Mesenchymal stem cell (in vitro differentiated cells and primary cell): ENCODE data around the gene FHOD3.

Source experiments
- DNase-seq: peaks from one replicate; pipeline ENCODE4 v3.0.0-alpha.2; 2013
- H2AFZ ChIP-seq: one replicate; pipeline ENCODE4 v1.6.1; 2013; ENCODE audit warnings: low read depth, mild to moderate bottlenecking, control low read depth, inconsistent platforms, low read length, moderate library complexity
- H2AK5ac ChIP-seq: 2 replicates; pipeline ENCODE4 v1.6.1; 2013; ENCODE audit warnings: low read length, moderate library complexity, mild to moderate bottlenecking, inconsistent platforms; ENCODE audit not compliant: severe bottlenecking
- H2BK120ac ChIP-seq: one replicate; pipeline ENCODE4 v1.6.1; 2013; ENCODE audit warnings: low read depth, mild to moderate bottlenecking, inconsistent platforms, low read length, moderate library complexity
- H2BK12ac ChIP-seq, 2 experiments: one replicate each; pipeline ENCODE4 v1.6.1; 2013; ENCODE audit warnings: inconsistent platforms in 2 of 2, low read length in 2 of 2, mild to moderate bottlenecking in 2 of 2, moderate library complexity in 2 of 2, control low read depth in 1 of 2
- H2BK15ac ChIP-seq: one replicate; pipeline ENCODE4 v1.6.1; 2013; ENCODE audit warnings: mild to moderate bottlenecking, low read depth, inconsistent platforms; ENCODE audit not compliant: poor library complexity, severe bottlenecking
- H2BK5ac ChIP-seq: 2 replicates; pipeline ENCODE4 v1.6.1; 2013; ENCODE audit warnings: low read depth, mild to moderate bottlenecking, low read length, control low read depth, inconsistent platforms; ENCODE audit not compliant: poor library complexity, severe bottlenecking
- H3K14ac ChIP-seq, 2 experiments: one replicate each; pipeline ENCODE4 v1.6.1; 2013; ENCODE audit warnings: inconsistent platforms in 2 of 2, low read length in 2 of 2, control low read depth in 1 of 2, mild to moderate bottlenecking in 1 of 2, moderate library complexity in 1 of 2
- H3K18ac ChIP-seq, 2 experiments: one replicate each; pipeline ENCODE4 v1.6.1; 2013; ENCODE audit warnings: inconsistent platforms in 2 of 2, low read length in 2 of 2, control low read depth in 1 of 2, low read depth in 1 of 2, mild to moderate bottlenecking in 1 of 2
- H3K23ac ChIP-seq, 2 experiments: one replicate each; pipeline ENCODE4 v1.6.1; 2013; ENCODE audit warnings: inconsistent platforms in 2 of 2, low read length in 2 of 2, mild to moderate bottlenecking in 2 of 2, moderate library complexity in 2 of 2, control low read depth in 1 of 2
- H3K27ac ChIP-seq: 2 replicates; pipeline ENCODE4 v1.5.1; 2013; ENCODE audit warnings: mild to moderate bottlenecking, moderate library complexity, low read length, control low read depth, inconsistent platforms; ENCODE audit not compliant: poor library complexity, severe bottlenecking
- H3K27me3 ChIP-seq, 2 experiments: 2 replicates each; pipeline versions ENCODE4 v1.6.1 to v1.7.0; 2013; ENCODE audit warnings: low read length in 2 of 2, mild to moderate bottlenecking in 2 of 2, moderate library complexity in 2 of 2, control low read depth in 1 of 2, inconsistent platforms in 1 of 2; ENCODE audit not compliant: control insufficient read depth in 1 of 2, insufficient read depth in 1 of 2
- H3K36me3 ChIP-seq, 2 experiments: 2 replicates each; pipeline versions ENCODE4 v1.6.1 to v1.7.0; 2013; ENCODE audit warnings: low read length in 2 of 2, control low read depth in 1 of 2, inconsistent platforms in 1 of 2, low read depth in 1 of 2, mild to moderate bottlenecking in 1 of 2; ENCODE audit not compliant: insufficient read depth in 2 of 2, control insufficient read depth in 1 of 2
- H3K4ac ChIP-seq, 2 experiments: one replicate each; pipeline ENCODE4 v1.6.1; 2013; ENCODE audit warnings: inconsistent platforms in 2 of 2, low read length in 2 of 2, mild to moderate bottlenecking in 2 of 2, moderate library complexity in 2 of 2, control low read depth in 1 of 2, low read depth in 1 of 2
- H3K4me1 ChIP-seq: 2 replicates; pipeline ENCODE4 v1.6.1; 2013; ENCODE audit warnings: low read depth, low read length, control low read depth; ENCODE audit not compliant: control insufficient read depth, insufficient read depth
- H3K4me2 ChIP-seq: 2 replicates; pipeline ENCODE4 v1.6.1; 2013; ENCODE audit warnings: low read length, mild to moderate bottlenecking, inconsistent platforms; ENCODE audit not compliant: poor library complexity, severe bottlenecking
- H3K4me3 ChIP-seq, 2 experiments: 2 replicates each; pipeline versions ENCODE4 v1.5.1 to v1.7.0; 2013; ENCODE audit warnings: low read length in 2 of 2, mild to moderate bottlenecking in 2 of 2, control low read depth in 1 of 2, low read depth in 1 of 2; ENCODE audit not compliant: insufficient read depth in 1 of 2
- H3K79me1 ChIP-seq: replicated peaks from 2 replicates; pipeline ENCODE4 v1.6.1; 2013; ENCODE audit warnings: mild to moderate bottlenecking, control low read depth, low read length, inconsistent platforms; ENCODE audit not compliant: poor library complexity, severe bottlenecking
- H3K9ac ChIP-seq: 2 replicates; pipeline ENCODE4 v1.7.0; 2013; ENCODE audit warnings: mild to moderate bottlenecking, low read length, moderate library complexity
- H3K9me3 ChIP-seq: 2 replicates; pipeline ENCODE4 v1.7.0; 2013; ENCODE audit warnings: mild to moderate bottlenecking, low read length; ENCODE audit not compliant: control insufficient read depth
- H4K8ac ChIP-seq: one replicate; pipeline ENCODE4 v1.6.1; 2013; ENCODE audit warnings: inconsistent platforms, mild to moderate bottlenecking, low read length, moderate library complexity
- H4K91ac ChIP-seq: one replicate; pipeline ENCODE4 v1.6.1; 2013; ENCODE audit warnings: mild to moderate bottlenecking, low read length, inconsistent platforms
- WGBS: methylation state at CpG from one replicate; pipeline ENCODE4 v1.1.7; 2013; ENCODE audit warnings: mixed read lengths; 5-methylcytosine and 5-hydroxymethylcytosine counted together

FHOD3 gene

DNA sequence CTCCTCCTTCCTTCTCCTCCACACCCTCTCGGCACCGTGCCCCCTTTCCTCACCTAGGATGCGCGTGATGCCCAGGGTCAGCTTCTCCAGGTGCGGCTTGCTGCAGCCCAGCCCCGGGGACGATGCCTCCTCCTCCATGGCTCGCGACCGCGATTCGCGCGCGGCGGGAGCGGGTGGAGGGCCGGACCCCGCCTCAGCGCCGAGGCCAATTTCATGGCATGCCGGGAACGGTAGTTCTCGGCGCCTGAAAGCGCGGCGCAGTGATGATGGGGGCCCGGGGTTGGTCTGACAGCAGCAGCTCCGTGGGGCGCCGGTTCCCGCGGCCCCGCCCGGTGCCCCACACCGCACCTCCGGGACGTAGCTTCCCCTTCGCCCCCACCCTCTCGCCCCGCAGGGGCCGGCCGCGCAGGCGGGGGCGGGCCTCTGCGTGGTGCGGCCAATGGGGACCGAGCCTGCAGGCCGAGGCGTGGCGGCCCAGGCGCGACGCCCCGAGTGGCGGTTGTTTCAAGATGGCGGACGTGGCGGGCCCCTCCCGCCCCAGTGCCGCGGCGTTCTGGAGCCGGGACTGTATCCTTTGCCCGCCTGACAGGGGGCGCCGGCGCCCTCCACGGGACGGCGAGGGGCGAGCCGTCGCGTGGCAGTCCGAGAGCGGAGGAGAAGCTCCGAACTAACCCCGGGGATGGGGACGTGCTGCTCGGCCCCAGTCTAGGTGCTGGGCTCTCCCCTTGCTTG, 531.3 kb downstream of the FHOD3 start, which contains the start of the genes KIAA1328 and TPGS2:
Gene KIAA1328 (plus strand): TSS at position 498 of the 732 bp plus-strand sequence. CDS start 12 bp downstream, at position 510.
Gene TPGS2 (minus strand): TSS at position 373 of the 732 bp plus-strand sequence. CDS start 235 bp downstream, at position 138.
- Histone ChIP-seq H3K9ac (peak within 1 kb of the TSS; percentile 98), H3K9me3 (no peaks in the 10 kb centered on the region), H3K14ac (peak within 1 kb of the TSS in 1 of 2 experiments; percentile 61), H3K27me3 (no peaks in the 10 kb centered on the region), H3K36me3 (no peaks in the 10 kb centered on the region), H3K4me2 (peak within 1 kb of the TSS; percentile 58), H2BK12ac (peak within 1 kb of the TSS in 1 of 2 experiments; percentile 65), H3K4me1 (peaks cover 1% of the 10 kb centered on the region), H4K91ac (peak within 1 kb of the TSS; percentile 48), H2AK5ac (no peak within 1 kb of the TSS), H3K4me3 (peak within 1 kb of the TSS; percentile 71 to 100), H2BK15ac (peak within 1 kb of the TSS; percentile 30), H3K23ac (peak within 1 kb of the TSS in 1 of 2 experiments; percentile 57), H3K18ac (peak within 1 kb of the TSS; percentile 40 to 91), H2AFZ (peak within 1 kb of the TSS; percentile 100), H3K79me1 (peaks cover 8% of the 10 kb centered on the region), H2BK5ac (no peak within 1 kb of the TSS), H2BK120ac (peak within 1 kb of the TSS; percentile 4), H3K4ac (peak within 1 kb of the TSS; percentile 16 to 86), H4K8ac (peak within 1 kb of the TSS; percentile 74), H3K27ac (peak within 1 kb of the TSS; percentile 67)
- DNase-seq = peak; percentile 90
- under 1% methylated on average over 73 of the region's 83 CpGs for WGBS
